Inferior parietal cortex (tissue), 1 donor: ENCODE measurements around the gene REXO1.

Source experiments
- DNase-seq: peaks from one replicate; pipeline ENCODE4 v3.0.0-alpha.2; 2016; ENCODE audit errors: extremely low spot score

REXO1 gene

DNA sequence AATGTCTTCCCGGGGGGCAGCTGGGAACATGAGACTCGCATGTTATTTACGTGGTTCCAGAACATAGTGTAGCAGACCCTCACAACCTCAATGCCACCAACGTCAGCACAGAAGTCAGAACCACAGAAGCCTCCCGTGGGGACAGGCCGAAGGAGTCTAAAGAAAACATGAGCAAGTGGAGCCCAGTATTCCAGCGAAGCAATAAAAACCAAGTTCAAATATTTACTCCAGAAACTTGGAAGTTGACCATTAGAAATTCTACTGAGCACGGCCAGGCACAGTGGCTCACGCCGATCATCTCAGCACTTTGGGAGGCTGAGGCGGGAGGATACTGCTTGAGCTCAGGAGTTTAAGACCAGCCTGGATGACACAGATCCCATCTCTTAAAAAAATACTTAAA lies 18.3 kb downstream of the REXO1 start:
- no peak for DNase-seq

- no peak for DNase-seq
Observed at GRCh38 chr19:1828279-1829238, 19.7 kb downstream of the REXO1 start.

DNA sequence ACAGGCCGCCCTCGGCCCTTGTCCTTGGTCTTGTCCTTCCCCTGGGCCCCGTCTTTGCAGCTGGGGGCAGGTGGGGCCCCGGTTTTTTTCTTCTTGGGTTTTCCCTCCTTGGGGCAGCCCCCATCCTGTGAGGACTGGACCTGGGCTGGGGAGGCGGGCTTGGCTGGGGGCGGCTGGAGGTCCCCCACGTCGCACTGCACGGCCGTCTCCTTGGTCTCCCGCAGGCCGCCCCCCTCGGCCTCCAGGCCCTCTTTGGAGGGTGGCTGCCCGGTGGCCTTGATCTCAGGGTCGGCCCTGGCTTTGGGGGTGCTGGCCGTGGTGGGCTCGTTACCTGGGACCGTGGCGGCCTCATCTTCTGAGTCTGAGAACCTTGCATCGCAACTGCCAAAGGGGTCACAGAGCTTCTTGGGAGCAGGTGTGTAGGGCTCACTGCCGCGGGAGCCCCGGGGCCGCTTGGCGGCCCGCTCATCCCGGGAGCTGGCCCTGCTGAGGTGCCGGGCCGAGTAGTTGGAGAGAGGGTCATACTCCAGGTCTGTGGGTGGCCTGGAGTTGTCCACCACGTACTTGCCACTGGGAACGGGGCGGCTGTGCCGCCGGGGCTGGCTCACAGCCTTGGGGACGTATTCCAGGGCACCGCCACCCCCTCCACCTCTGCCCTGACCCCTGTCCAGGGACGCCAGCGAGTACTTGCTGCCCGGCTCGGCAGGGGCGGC lies 20.6 kb downstream of the REXO1 start:
- DNase-seq: no peak

GRCh38 chr19:1826557-1827521 lies 21.4 kb downstream of the REXO1 start:
- DNase-seq: no peak

DNA sequence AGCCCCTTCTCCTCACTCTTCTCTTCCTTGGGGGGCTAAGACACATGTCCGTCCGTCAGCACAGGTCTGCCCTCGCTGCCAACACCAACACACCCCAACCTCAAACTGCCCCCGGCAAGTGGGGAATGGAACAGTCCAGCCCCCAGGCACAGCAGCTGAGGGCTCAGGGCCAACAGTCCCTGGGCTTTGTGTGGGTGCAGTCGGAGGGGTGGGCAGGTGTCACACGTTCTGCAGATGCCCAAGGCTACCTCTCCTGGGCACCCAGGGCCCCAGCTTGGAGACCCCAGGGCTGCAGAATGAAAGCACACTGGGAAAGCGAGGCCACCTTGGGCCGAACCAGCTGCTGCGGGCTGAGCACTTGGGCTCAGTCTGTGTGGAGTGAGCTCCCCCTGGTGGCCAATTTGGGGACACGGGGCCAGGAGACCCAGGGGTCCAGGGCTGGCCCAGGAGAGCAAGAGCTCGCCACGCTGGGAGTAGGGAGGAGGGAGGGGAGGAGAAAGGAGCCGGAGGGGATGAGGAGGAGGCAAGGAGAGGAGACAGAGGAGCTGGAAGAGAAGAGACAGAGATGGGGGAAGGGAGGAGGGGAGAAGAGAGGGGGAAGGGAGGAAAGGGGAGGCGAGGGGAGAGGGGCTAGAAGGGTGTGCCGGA lies 22.2 kb downstream of the REXO1 start:
- peak; percentile 84 for DNase-seq

- no peak for DNase-seq
Observed at GRCh38 chr19:1824252-1824622, 24.0 kb downstream of the REXO1 start.

DNA sequence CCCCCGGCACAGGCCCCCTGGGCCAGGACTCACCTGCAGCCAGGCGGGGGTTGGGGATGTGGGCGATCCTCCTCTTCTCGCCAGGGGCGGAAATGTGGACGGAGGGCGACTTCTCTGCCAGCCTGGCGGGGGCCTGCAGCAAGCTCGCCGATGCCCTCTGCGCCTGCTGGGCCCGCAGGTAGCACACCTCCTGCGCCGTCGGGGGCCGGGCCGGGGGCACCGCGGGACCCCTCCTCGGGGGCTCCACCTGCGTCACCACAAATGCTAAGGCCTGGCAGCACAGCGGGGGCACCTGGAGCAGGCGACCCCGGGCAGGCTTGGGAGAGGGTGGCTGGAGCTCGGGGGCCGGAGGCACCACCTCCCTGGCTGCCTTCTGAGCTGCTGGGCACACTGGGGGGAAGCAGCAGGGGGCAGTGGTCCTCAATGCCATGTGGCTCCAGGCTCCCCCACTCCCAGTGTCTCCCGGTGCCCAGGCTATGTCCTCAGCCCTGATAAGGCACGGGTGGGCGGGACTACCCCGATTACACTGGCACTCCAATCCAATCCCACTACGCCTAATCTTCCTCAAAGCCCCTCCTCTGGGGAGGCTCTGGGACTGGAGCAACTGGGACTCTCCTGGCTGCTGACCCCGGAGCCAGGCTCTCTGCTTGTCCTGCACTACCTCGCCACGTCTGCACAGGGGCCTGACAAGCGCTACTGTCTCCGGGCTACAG lies 24.6 kb downstream of the REXO1 start:
- DNase-seq: no peak

GRCh38 chr19:1823020-1823419 lies 25.3 kb downstream of the REXO1 start:
- DNase-seq: no peak

DNA sequence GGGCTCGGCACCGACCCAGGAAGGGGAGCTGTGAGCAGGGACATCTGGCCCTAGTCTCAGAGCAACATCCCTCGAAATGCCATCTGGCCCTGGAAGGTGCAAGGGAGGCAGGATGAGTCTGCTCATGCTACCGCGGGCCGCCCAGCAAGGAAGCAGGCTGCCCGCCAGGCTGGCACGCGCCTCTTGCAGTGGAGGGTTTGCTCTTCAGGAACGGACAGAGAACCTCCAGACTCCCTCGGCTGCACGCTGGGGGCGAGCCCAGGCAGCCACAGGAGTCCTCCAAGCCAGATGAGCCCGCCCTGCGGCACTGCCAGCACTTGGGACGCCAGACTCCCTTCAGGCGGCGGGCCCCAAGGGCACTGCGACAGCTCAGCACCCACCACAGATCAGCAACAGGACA lies 26.1 kb downstream of the REXO1 start:
- no peak for DNase-seq

DNA sequence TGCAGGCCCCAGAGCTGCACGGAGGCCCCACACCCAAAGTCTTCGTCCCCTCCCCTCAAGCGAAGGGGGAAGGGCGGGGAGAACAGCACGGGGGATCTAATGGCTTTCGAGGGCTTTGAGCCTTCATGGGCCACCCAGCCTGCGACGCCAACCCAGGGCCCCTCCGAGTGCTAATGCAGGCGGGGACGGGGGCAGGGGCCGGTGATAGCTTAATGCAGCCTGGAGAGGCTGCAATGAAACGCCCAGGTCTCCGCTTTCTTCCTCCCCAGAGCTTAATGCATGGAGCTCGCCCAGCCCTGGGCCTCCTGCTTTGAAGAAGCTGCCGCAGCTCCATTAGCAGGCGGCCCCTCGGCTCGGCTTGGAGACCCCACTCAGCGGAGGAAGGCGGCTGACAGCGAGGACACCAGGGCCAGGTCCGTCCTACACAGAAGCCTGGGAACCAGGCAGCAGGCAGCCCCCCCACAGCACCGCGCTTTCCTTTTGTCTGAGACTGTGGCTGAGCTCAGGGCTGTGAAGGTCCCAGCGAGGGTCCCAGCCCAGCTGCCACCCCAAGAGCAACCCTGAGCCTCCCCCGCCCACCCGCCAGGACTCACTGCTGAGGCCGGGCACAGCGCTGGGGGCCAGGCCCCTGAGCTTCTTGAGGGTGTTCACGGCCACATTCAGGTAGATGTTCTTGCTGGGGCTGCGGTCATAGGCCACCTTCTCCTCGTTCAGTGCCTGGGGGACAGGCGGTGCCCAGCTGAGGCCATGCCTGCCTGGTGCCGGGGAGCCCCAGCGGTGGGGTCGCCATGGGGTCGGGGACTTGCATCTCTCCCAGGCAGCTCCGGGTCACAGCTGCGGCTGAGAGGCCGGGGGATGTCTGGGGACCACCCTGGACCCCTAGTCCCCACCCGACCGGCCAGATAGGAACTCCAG lies 28.7 kb downstream of the REXO1 start:
- no peak for DNase-seq

GRCh38 chr19:1818549-1819195 lies 29.6 kb downstream of the REXO1 start:
- no peak for DNase-seq

DNA sequence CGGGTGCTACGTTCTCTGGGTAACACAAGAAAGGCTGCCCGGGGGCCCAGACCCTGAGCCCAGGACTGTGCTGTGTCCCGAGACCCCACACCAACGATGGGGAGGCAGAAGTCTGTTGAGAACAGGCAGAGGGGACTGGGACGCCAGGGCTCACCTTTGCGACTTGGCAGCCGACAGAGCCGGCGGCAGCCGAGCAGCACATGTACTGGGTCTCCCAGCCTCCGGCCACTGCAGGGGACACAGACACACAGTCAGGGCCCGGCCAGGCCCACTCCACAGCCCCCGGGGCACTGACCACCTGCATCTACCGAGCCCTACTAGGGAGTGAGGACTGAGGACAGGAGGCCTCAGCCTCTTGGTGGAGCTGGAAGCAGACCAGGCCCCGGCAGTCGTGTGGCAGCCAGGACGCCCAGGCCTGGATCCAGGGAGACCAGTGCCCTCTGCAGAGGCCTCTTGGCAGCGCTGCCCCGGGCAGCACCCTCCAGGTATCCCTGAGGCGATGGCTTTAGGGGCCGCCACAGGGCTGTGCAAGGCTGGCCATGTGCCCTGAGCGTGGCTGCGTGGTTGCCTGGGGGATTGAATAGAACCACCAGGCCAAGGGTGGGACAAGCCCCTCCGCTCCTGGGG lies 30.6 kb downstream of the REXO1 start:
- no peak for DNase-seq

DNA sequence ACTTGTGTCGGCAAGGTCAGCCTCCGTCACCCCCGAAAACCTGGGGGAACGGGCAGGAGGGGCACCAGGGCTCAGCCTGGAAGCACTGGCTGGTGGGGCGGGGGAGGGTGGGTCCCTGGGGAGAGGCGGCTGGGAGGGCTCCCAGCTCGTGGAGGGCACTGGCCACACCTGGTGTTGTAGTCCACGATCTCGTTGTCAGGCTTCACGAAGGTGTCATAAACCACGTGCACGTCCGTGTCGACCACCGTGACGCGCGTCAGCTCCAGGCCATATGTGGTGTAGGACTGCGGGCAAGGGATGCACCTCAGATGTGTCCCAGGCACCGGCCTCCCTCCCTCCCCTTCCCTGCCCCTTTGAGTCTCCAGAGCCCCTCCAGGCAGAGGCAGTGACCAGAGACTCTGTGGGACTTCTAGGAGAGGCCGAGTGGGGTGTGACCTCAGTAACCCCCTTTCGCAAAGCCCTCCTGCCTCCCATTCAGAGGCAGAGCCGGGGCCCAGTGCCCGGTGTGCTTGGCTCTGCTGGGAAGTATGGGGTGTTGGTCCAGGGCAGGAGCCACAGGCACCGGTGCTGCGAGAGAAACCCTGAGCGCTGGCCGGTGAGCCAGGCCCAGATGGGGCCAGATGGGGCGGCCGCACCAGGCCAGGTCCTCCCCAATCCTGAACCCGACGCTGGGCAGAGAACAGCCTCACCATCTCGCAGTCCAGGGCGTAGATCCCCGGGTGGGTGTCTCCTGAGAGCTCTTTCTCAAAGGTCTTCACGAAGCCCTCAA lies 31.6 kb downstream of the REXO1 start:
- DNase-seq: no peak

- DNase-seq: no peak
Observed at GRCh38 chr19:1815605-1816529, 32.4 kb downstream of the REXO1 start.

DNA sequence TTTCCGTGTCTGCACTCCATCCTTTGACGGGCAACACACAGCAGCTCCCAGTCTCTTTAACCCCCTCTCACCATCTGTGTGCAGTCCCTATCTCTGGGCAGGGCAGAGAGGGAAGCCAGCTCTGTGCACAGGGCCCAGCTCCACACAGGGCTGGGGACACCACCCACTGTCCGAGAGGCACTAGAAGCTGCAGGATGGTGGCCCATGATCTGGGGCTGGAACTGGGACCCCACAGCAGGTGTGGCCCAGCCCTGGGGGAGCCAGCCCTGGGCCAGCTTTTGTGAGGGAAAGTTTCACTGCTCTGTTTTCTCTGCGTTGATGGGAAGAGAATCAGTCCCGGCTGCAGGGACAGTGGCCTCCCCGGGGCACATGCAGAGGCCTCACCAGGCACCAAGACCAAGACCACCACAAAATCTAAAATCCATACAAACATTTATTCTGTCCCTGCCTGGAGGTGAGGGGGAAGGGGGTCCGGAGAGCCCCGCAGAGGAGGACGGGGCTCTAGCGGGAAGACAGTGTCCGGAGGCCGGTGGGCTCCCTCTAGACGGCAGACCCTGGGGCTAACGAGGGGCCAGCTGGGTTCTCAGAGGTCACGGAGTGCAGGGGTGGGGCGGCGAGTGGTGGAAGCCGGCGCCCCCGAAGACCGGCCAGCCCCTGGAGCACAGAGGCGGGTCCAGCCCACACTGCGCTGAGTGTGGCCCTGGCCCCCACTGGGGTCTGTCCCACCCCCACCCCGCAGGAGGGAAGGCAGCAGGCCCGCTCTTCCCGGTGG lies 33.3 kb downstream of the REXO1 start:
- no peak for DNase-seq

GRCh38 chr19:1814391-1814790 lies 33.9 kb downstream of the REXO1 start:
- no peak for DNase-seq
